HepG2 (cell line): ENCODE measurements around the gene DHRS11. TPM values are rescaled to one million over a fixed set of nuclear protein-coding genes. Genes with fewer than 3 reads are reported as not detected.

Source experiments
- CCDC6 ChIP-seq: sonication (generic); formaldehyde crosslinking; IDR thresholded peaks from 2 replicates; pipeline ENCODE4 v1.8.1; 2022; ENCODE audit warnings: mild to moderate bottlenecking, missing genetic modification reagents, moderate library complexity
- FOXM1 ChIP-seq: sonication (generic); formaldehyde crosslinking; IDR thresholded peaks from 2 replicates; pipeline ENCODE4 v1.5.0; 2020; ENCODE audit warnings: missing genetic modification reagents
- GLI4 ChIP-seq: sonication (generic); formaldehyde crosslinking; IDR thresholded peaks from 2 replicates; pipeline ENCODE4 v1.5.1; 2020; ENCODE audit warnings: missing genetic modification reagents, mild to moderate bottlenecking, moderate library complexity, borderline replicate concordance
- HOXA7 ChIP-seq: sonication (generic); formaldehyde crosslinking; IDR thresholded peaks from 2 replicates; pipeline ENCODE4 v1.8.1; 2022; ENCODE audit warnings: mild to moderate bottlenecking, missing genetic modification reagents, moderate library complexity
- NCOR1 ChIP-seq: fragments of 200-600 bp; sonication (generic); IDR thresholded peaks from 2 replicates; pipeline ENCODE4 v1.7.0; 2017; ENCODE audit warnings: antibody characterized with exemption, low read length, borderline replicate concordance
- PHF8 ChIP-seq: sonication (generic); formaldehyde crosslinking; IDR thresholded peaks from 2 replicates; pipeline ENCODE4 v1.5.0; 2020; ENCODE audit warnings: missing genetic modification reagents
- RFX3 ChIP-seq: IDR thresholded peaks from 2 replicates; pipeline ENCODE4 v1.6.1; 2016; ENCODE audit warnings: missing biosample characterization, missing genetic modification reagents
- YY1 ChIP-seq: IDR thresholded peaks from 2 replicates; pipeline ENCODE4 v1.6.1; 2011; ENCODE audit warnings: low read length, low read depth, moderate library complexity, mild to moderate bottlenecking; ENCODE audit not compliant: insufficient read depth, insufficient replicate concordance
- ZBTB42 ChIP-seq: sonication (generic); formaldehyde crosslinking; IDR thresholded peaks from 2 replicates; pipeline ENCODE4 v1.5.0; 2020; ENCODE audit warnings: mild to moderate bottlenecking, missing genetic modification reagents
- ZNF253 ChIP-seq: sonication (generic); formaldehyde crosslinking; IDR thresholded peaks from 2 replicates; pipeline ENCODE4 v1.8.0; 2022; ENCODE audit warnings: mild to moderate bottlenecking, missing genetic modification reagents, borderline replicate concordance
- ZNF274 ChIP-seq: sonication (generic); formaldehyde crosslinking; IDR thresholded peaks from 2 replicates; pipeline ENCODE4 v1.5.1; 2020; ENCODE audit warnings: mild to moderate bottlenecking, missing genetic modification reagents
- ZNF547 ChIP-seq: sonication (generic); formaldehyde crosslinking; IDR thresholded peaks from 2 replicates; pipeline ENCODE4 v1.5.1; 2020; ENCODE audit warnings: mild to moderate bottlenecking, missing genetic modification reagents
- polyA plus RNA-seq, 8 experiments: library from polyadenylated mRNA; depleted of rRNA in 3 of 8; stranded (reverse) in 7 of 8; unstranded in 1 of 8; fragments of >200 nt; fragmentation: Illumina TruSeq in 4 of 8; extraction: Trizol in 4 of 8; gene quantifications; 2 replicates each; pipeline versions ENCODE4 v1.2.1 to v1.2.3, GENCODE V29; 2011 to 2016; ENCODE audit warnings: low read depth in 4 of 8, missing spikeins in 1 of 8, mixed read lengths in 1 of 8; ENCODE audit not compliant: insufficient read depth in 1 of 8
- total RNA-seq, 5 experiments: library from RNA; depleted of rRNA; stranded (reverse); fragments of >200 nt; fragmentation: Illumina TruSeq; extraction: Trizol; gene quantifications; 2 replicates each; pipeline ENCODE4 v1.2.3, GENCODE V29; 2016; ENCODE audit warnings: low read depth in 1 of 5
- TF ChIP-seq, protein P1 (sequence below): sonication (generic); formaldehyde crosslinking; IDR thresholded peaks from 2 replicates; pipeline ENCODE4 v1.4.0; 2020; ENCODE audit warnings: missing genetic modification reagents
- TF ChIP-seq, protein P2 (sequence below): sonication (generic); formaldehyde crosslinking; IDR thresholded peaks from 2 replicates; pipeline ENCODE4 v1.5.0; 2020; ENCODE audit warnings: missing genetic modification reagents
- TF ChIP-seq, protein P3 (sequence below): sonication (generic); formaldehyde crosslinking; IDR thresholded peaks from 2 replicates; pipeline ENCODE4 v1.8.0; 2022; ENCODE audit warnings: mild to moderate bottlenecking, missing genetic modification reagents, borderline replicate concordance
- TF ChIP-seq, protein P4 (sequence below): sonication (generic); formaldehyde crosslinking; IDR thresholded peaks from 2 replicates; pipeline ENCODE4 v1.8.1; 2023; ENCODE audit warnings: mild to moderate bottlenecking, missing genetic modification reagents, borderline replicate concordance

Gene DHRS11
- total and polyA plus RNA-seq, 2 of the 13 experiments (the other 11 are each of a cell fraction or from before 2014, with no cell fraction given), result 28.4 to 41.9 TPM

DNA sequence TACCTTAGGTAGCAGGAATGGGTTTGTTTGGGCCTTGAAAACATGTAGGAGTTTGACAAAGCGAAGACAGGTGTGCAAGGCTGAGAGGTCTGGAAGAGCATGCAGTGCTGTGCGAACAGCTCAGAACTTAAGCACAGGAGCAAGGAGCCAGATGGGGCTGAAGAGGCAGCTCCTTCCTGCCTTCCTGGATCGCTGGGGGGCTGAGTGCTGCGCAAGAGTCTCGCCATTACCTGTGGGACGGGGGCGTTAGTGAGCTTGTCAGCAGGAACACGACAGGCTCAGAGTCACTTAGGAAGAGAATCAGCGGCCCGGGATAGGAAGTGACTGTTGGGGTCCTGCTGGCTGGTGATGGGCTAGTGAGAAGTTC, 9.2 kb downstream of the DHRS11 start (continued):
- TF ChIP-seq, protein P1, sequence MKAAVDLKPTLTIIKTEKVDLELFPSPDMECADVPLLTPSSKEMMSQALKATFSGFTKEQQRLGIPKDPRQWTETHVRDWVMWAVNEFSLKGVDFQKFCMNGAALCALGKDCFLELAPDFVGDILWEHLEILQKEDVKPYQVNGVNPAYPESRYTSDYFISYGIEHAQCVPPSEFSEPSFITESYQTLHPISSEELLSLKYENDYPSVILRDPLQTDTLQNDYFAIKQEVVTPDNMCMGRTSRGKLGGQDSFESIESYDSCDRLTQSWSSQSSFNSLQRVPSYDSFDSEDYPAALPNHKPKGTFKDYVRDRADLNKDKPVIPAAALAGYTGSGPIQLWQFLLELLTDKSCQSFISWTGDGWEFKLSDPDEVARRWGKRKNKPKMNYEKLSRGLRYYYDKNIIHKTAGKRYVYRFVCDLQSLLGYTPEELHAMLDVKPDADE (CRISPR knock-in tag), result no peak
- TF ChIP-seq GLI4 (CRISPR knock-in tag), result no peak
- no peak for TF ChIP-seq HOXA7 (CRISPR knock-in tag)
- no peak for TF ChIP-seq ZNF253
- TF ChIP-seq, protein P2, sequence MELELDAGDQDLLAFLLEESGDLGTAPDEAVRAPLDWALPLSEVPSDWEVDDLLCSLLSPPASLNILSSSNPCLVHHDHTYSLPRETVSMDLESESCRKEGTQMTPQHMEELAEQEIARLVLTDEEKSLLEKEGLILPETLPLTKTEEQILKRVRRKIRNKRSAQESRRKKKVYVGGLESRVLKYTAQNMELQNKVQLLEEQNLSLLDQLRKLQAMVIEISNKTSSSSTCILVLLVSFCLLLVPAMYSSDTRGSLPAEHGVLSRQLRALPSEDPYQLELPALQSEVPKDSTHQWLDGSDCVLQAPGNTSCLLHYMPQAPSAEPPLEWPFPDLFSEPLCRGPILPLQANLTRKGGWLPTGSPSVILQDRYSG, result no peak
- no peak for TF ChIP-seq FOXM1 (CRISPR knock-in tag)
- TF ChIP-seq, protein P3, sequence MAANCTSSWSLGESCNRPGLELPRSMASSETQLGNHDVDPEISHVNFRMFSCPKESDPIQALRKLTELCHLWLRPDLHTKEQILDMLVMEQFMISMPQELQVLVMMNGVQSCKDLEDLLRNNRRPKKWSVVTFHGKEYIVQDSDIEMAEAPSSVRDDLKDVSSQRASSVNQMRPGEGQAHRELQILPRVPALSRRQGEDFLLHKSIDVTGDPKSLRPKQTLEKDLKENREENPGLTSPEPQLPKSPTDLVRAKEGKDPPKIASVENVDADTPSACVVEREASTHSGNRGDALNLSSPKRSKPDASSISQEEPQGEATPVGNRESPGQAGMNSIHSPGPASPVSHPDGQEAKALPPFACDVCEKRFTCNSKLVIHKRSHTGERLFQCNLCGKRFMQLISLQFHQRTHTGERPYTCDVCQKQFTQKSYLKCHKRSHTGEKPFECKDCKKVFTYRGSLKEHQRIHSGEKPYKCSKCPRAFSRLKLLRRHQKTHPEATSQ (CRISPR knock-in tag), result no peak
- 0 out of 2 replicates have a peak, but pooled peaks have one; percentile 26 for TF ChIP-seq ZBTB42
- peak; percentile 3; the same call in 1 of the 2 replicates for TF ChIP-seq CCDC6 (CRISPR knock-in tag)
- TF ChIP-seq NCOR1, result no peak
- no peak for TF ChIP-seq PHF8 (CRISPR knock-in tag)
- no peak for TF ChIP-seq RFX3 (CRISPR knock-in tag)
- TF ChIP-seq, protein P4, sequence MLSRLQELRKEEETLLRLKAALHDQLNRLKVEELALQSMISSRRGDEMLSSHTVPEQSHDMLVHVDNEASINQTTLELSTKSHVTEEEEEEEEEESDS (CRISPR knock-in tag), result no peak
- TF ChIP-seq ZNF274 (CRISPR knock-in tag), result no peak
- peak; percentile 0 for TF ChIP-seq YY1
- TF ChIP-seq ZNF547, result 0 out of 2 replicates have a peak, but pooled peaks have one; percentile 24
